Gastrocnemius medialis (tissue), 4 donors: ENCODE measurements around the gene HMX2.

Source experiments
- CTCF ChIP-seq, 5 experiments: fragments of 450-650 bp in 3 of 5; fragments of 200-600 bp in 2 of 5; sonication (generic) in 2 of 5; IDR thresholded peaks in 4 of 5; conservative IDR thresholded peaks in 1 of 5; 1 replicate in 4 of 5; 2 replicates in 1 of 5; pipeline ENCODE4 v1.5.1; 2016 to 2019; ENCODE audit warnings: antibody characterized with exemption in 5 of 5, mild to moderate bottlenecking in 3 of 5, moderate library complexity in 3 of 5
- POLR2A ChIP-seq, 2 donors: fragments of 450-650 bp; IDR thresholded peaks; one replicate each; pipeline ENCODE4 v1.6.1; 2017; ENCODE audit warnings: antibody characterized with exemption in 2 of 2, mild to moderate bottlenecking in 2 of 2, moderate library complexity in 2 of 2

GRCh38 chr10:123100030-123100762, 47.7 kb upstream of the HMX2 start:
- no peak for TF ChIP-seq CTCF (IDR thresholded peaks at IDR 0.05 in 4 of 5, conservative IDR thresholded peaks at IDR 0.05 in 1 of 5)
- TF ChIP-seq POLR2A (IDR thresholded peaks at IDR 0.05), result no peak
